Tibial nerve (tissue), 4 donors: ENCODE results near the gene SSH3.

ENCODE experiments used
- CTCF ChIP-seq, 5 experiments: fragments of 200-600 bp in 3 of 5; fragments of 450-650 bp in 2 of 5; sonication (generic) in 3 of 5; IDR thresholded peaks; one replicate each; pipeline ENCODE4 v1.5.1; 2016 to 2019; ENCODE audit warnings: antibody characterized with exemption in 5 of 5, mild to moderate bottlenecking in 3 of 5, moderate library complexity in 2 of 5
- EP300 ChIP-seq, 2 donors: sonication (generic); formaldehyde crosslinking; IDR thresholded peaks; one replicate each; pipeline ENCODE4 v1.6.1; 2017; ENCODE audit warnings: antibody characterized with exemption in 2 of 2, mild to moderate bottlenecking in 1 of 2
- POLR2A ChIP-seq, 2 donors: fragments of 450-650 bp; IDR thresholded peaks; one replicate each; pipeline ENCODE4 v1.6.1; 2017; ENCODE audit warnings: antibody characterized with exemption in 2 of 2, mild to moderate bottlenecking in 2 of 2, moderate library complexity in 2 of 2

- TF ChIP-seq CTCF (IDR thresholded peaks at IDR 0.05) (no peak), EP300 (IDR thresholded peaks at IDR 0.05) (no peak), POLR2A (IDR thresholded peaks at IDR 0.05) (no peak)
Measured at GRCh38 chr11:67347964-67348749, 44.8 kb downstream of the SSH3 start.
